Upper lobe of left lung (tissue), 4 donors: ENCODE results near the gene NPHP4.
A peak's percentile ranks its signal among the peaks of the same experiment; 100 is the strongest.

ENCODE experiments used
- EP300 ChIP-seq, 4 donors: sonication (generic); formaldehyde crosslinking; IDR thresholded peaks; one replicate each; pipeline ENCODE4 v1.5.1; 2017; ENCODE audit warnings: antibody characterized with exemption in 4 of 4, control low read depth in 2 of 4
- POLR2A ChIP-seq, 4 donors: fragments of 450-650 bp; IDR thresholded peaks; one replicate each; pipeline ENCODE4 v1.5.1; 2016 to 2017; ENCODE audit warnings: antibody characterized with exemption in 4 of 4, mild to moderate bottlenecking in 2 of 4
- POLR2AphosphoS5 ChIP-seq, 2 donors: sonication (generic); formaldehyde crosslinking; IDR thresholded peaks; one replicate each; pipeline ENCODE4 v1.5.1; 2017; ENCODE audit warnings: antibody characterized with exemption in 2 of 2
- TF ChIP-seq, protein P1 (sequence below), 6 experiments: fragments of 450-650 bp in 4 of 6; fragments of 200-600 bp in 2 of 6; sonication (generic) in 2 of 6; IDR thresholded peaks; one replicate each; pipeline ENCODE4 v1.5.1; 2016 to 2019; ENCODE audit warnings: antibody characterized with exemption in 6 of 6

DNA sequence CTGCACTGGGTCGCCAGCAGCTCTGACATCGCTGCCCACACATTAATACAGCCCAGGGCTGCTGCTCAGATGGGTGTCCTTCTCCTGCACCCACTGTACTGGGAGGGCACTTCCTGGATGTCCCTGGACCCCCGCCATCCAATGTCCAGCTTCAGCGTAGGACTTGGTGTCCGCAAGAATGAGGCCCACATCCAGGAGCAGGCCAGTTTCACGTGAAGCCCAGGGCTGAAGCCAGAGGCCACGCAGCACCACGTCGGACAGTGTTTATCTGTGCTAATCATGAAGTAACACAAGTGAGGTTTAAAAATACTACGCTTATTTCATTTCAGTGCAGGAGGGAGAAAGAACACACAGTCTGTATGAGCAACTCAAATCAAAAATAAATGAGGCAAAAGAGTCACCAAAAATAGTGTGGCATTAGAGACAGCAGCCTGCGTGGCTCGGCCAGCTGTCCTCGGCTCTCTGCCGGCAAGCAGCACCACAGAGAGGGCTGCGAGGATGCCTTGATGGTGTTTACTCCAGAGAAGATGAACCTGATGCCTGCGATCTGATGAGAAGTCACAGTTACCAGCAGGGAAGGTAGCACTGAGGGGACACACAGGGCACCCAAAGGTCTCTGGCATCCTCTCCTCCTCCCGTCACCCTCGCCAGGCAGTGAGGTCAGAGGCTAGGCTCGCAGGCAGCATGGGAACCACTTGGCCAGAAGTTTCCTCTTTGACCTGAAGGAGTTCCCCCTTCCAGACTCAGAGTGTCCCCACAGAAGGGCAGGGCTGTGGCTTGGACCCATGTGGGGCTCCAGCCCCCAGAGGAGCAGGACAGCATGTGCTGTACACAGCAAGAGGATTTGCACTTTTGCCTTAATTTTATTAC is 22.1 kb upstream of the NPHP4 start:
- TF ChIP-seq EP300 (IDR thresholded peaks at IDR 0.05) (peak in 2 of 4 donors; percentile 16 to 41), POLR2A (IDR thresholded peaks at IDR 0.05) (no peak), POLR2AphosphoS5 (IDR thresholded peaks at IDR 0.05) (no peak)
- TF ChIP-seq, protein P1, sequence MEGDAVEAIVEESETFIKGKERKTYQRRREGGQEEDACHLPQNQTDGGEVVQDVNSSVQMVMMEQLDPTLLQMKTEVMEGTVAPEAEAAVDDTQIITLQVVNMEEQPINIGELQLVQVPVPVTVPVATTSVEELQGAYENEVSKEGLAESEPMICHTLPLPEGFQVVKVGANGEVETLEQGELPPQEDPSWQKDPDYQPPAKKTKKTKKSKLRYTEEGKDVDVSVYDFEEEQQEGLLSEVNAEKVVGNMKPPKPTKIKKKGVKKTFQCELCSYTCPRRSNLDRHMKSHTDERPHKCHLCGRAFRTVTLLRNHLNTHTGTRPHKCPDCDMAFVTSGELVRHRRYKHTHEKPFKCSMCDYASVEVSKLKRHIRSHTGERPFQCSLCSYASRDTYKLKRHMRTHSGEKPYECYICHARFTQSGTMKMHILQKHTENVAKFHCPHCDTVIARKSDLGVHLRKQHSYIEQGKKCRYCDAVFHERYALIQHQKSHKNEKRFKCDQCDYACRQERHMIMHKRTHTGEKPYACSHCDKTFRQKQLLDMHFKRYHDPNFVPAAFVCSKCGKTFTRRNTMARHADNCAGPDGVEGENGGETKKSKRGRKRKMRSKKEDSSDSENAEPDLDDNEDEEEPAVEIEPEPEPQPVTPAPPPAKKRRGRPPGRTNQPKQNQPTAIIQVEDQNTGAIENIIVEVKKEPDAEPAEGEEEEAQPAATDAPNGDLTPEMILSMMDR (IDR thresholded peaks at IDR 0.05) = no peak
